Measurements from ENCODE around the gene STAT5B.
"Not testable (repeated sequence)": the region's sequence is repeated elsewhere in the genome, so short reads cannot be mapped to it uniquely, and the experiment has no call there.

STAT5B gene

GRCh38 chr17:42236760-42237159 is 39.4 kb downstream of the STAT5B start:
- no peak for DNase-seq (ENCODE audit: low read depth in 1 of 2, low spot score in 1 of 2)

- no peak for DNase-seq (ENCODE audit: low read depth in 1 of 2, low spot score in 1 of 2)
Observed at GRCh38 chr17:42233994-42234393, 42.2 kb downstream of the STAT5B start.

GRCh38 chr17:42233156-42233555 is 43.0 kb downstream of the STAT5B start:
- DNase-seq (ENCODE audit: low read depth in 1 of 2, low spot score in 1 of 2): no peak

GRCh38 chr17:42230225-42230624 is 46.0 kb downstream of the STAT5B start:
- DNase-seq (ENCODE audit: low read depth in 1 of 2, low spot score in 1 of 2): no peak

- DNase-seq (ENCODE audit: low read depth in 1 of 2, low spot score in 1 of 2): no peak
Observed at GRCh38 chr17:42227849-42228700, 48.1 kb downstream of the STAT5B start.

- DNase-seq (ENCODE audit: low read depth in 1 of 2, low spot score in 1 of 2): no peak
Observed at GRCh38 chr17:42225646-42226045, 50.5 kb downstream of the STAT5B start.

GRCh38 chr17:42224651-42225050 is 51.5 kb downstream of the STAT5B start:
- no peak for DNase-seq (ENCODE audit: low read depth in 1 of 2, low spot score in 1 of 2)

- DNase-seq (ENCODE audit: low read depth in 1 of 2, low spot score in 1 of 2): peak; percentile 14 to 38
Observed at GRCh38 chr17:42221886-42222745, 54.1 kb downstream of the STAT5B start.

GRCh38 chr17:42219280-42219679 is 56.9 kb downstream of the STAT5B start:
- DNase-seq (ENCODE audit: low read depth in 1 of 2, low spot score in 1 of 2): not testable (repeated sequence)

GRCh38 chr17:42214156-42214555 is 62.0 kb downstream of the STAT5B start:
- DNase-seq (ENCODE audit: low read depth in 1 of 2, low spot score in 1 of 2): no peak

GRCh38 chr17:42212382-42212781 is 63.8 kb downstream of the STAT5B start:
- DNase-seq (ENCODE audit: low read depth in 1 of 2, low spot score in 1 of 2): no peak

GRCh38 chr17:42211921-42212341 is 64.3 kb downstream of the STAT5B start:
- not testable (repeated sequence) for DNase-seq (ENCODE audit: low read depth in 1 of 2, low spot score in 1 of 2)

GRCh38 chr17:42210046-42210445 is 66.1 kb downstream of the STAT5B start:
- no peak for DNase-seq (ENCODE audit: low read depth in 1 of 2, low spot score in 1 of 2)

- not testable (repeated sequence) for DNase-seq (ENCODE audit: low read depth in 1 of 2, low spot score in 1 of 2)
Observed at GRCh38 chr17:42206153-42206612, 70.0 kb downstream of the STAT5B start.

GRCh38 chr17:42203354-42203753 is 72.8 kb downstream of the STAT5B start:
- no peak for DNase-seq (ENCODE audit: low read depth in 1 of 2, low spot score in 1 of 2)

GRCh38 chr17:42202696-42203095 is 73.5 kb downstream of the STAT5B start:
- no peak for DNase-seq (ENCODE audit: low read depth in 1 of 2, low spot score in 1 of 2)

- no peak for DNase-seq (ENCODE audit: low read depth in 1 of 2, low spot score in 1 of 2)
Observed at GRCh38 chr17:42202159-42202558, 74.0 kb downstream of the STAT5B start.

GRCh38 chr17:42201458-42201772 is 74.8 kb downstream of the STAT5B start:
- no peak for DNase-seq (ENCODE audit: low read depth in 1 of 2, low spot score in 1 of 2)

GRCh38 chr17:42200706-42201457 is 75.3 kb downstream of the STAT5B start:
- no peak for DNase-seq (ENCODE audit: low read depth in 1 of 2, low spot score in 1 of 2)

GRCh38 chr17:42199416-42200011 is 76.7 kb downstream of the STAT5B start:
- DNase-seq (ENCODE audit: low read depth in 1 of 2, low spot score in 1 of 2): no peak

- DNase-seq (ENCODE audit: low read depth in 1 of 2, low spot score in 1 of 2): no peak
Observed at GRCh38 chr17:42198897-42199296, 77.3 kb downstream of the STAT5B start.

All from activated CD4-positive, alpha-beta T cell treated with anti-CD3 and anti-CD28 coated beads, Interleukin-2, amount 50 U/mL, for 24 hours (primary cell).